Upper lobe of left lung (tissue), 6 donors: Measurements from ENCODE around the gene MOCS1. TPM values are rescaled to one million over a fixed set of nuclear protein-coding genes. Genes with fewer than 3 reads are reported as not detected.

ENCODE experiments used
- ATAC-seq, 2 donors: fragments of 200-7000 bp; cut with Tn5 transposase; one replicate each; pipeline ENCODE4 v1.9.1; 2022; ENCODE audit warnings: mild to moderate bottlenecking in 2 of 2, moderate library complexity in 2 of 2; ENCODE audit not compliant: low FRiP score in 2 of 2
- DNase-seq, 2 donors: peaks; one replicate each; pipeline ENCODE4 v3.0.0-alpha.2; 2019 to 2020
- H3K27ac ChIP-seq, 4 donors: fragments of 200-600 bp; sonication (generic); one replicate each; pipeline ENCODE4 v1.5.1; 2016 to 2019
- H3K27me3 ChIP-seq, 4 donors: fragments of 200-600 bp; sonication (generic); one replicate each; pipeline ENCODE4 v1.5.1; 2017 to 2019
- H3K36me3 ChIP-seq, 4 donors: fragments of 200-600 bp; sonication (generic); one replicate each; pipeline ENCODE4 v1.5.1; 2016 to 2019
- H3K4me1 ChIP-seq, 4 donors: fragments of 200-600 bp; sonication (generic); one replicate each; pipeline ENCODE4 v1.5.1; 2018 to 2019
- H3K4me3 ChIP-seq, 4 donors: fragments of 200-600 bp; sonication (generic); one replicate each; pipeline ENCODE4 v1.5.1; 2017 to 2019; ENCODE audit warnings: mild to moderate bottlenecking in 2 of 4, moderate library complexity in 1 of 4
- H3K9me3 ChIP-seq, 4 donors: fragments of 200-600 bp; sonication (generic); one replicate each; pipeline ENCODE4 v1.5.1; 2018 to 2019
- EP300 ChIP-seq, 4 donors: sonication (generic); formaldehyde crosslinking; IDR thresholded peaks; one replicate each; pipeline ENCODE4 v1.5.1; 2017; ENCODE audit warnings: antibody characterized with exemption in 4 of 4, control low read depth in 2 of 4
- POLR2A ChIP-seq, 4 donors: fragments of 450-650 bp; IDR thresholded peaks; one replicate each; pipeline ENCODE4 v1.5.1; 2016 to 2017; ENCODE audit warnings: antibody characterized with exemption in 4 of 4, mild to moderate bottlenecking in 2 of 4
- POLR2AphosphoS5 ChIP-seq, 2 donors: sonication (generic); formaldehyde crosslinking; IDR thresholded peaks; one replicate each; pipeline ENCODE4 v1.5.1; 2017; ENCODE audit warnings: antibody characterized with exemption in 2 of 2
- WGBS, 2 donors: methylation state at CpG; one replicate each; pipeline ENCODE4 v1.1.5; 2017 to 2018; 5-methylcytosine and 5-hydroxymethylcytosine counted together
- total RNA-seq, 6 donors: library from RNA; depleted of rRNA in 4 of 6; stranded (reverse); fragments of >200 nt in 4 of 6; gene quantifications; one replicate each; pipeline versions ENCODE4 v1.1.0 to v1.2.1, GENCODE V29; 2016 to 2021
- TF ChIP-seq, protein P1 (sequence below), 6 experiments: fragments of 450-650 bp in 4 of 6; fragments of 200-600 bp in 2 of 6; sonication (generic) in 2 of 6; IDR thresholded peaks; one replicate each; pipeline ENCODE4 v1.5.1; 2016 to 2019; ENCODE audit warnings: antibody characterized with exemption in 6 of 6
- donor health status: DM: no; HTN: no; CAD: no; lungs with moderate emphysema.
- donor health status: DM: no; HTN: yes; CAD: no; lungs with severe emphysema.

MOCS1 gene
- total RNA-seq, 6 donors from 2014 or later = 15.0 to 49.2 (median 26.3) TPM

DNA sequence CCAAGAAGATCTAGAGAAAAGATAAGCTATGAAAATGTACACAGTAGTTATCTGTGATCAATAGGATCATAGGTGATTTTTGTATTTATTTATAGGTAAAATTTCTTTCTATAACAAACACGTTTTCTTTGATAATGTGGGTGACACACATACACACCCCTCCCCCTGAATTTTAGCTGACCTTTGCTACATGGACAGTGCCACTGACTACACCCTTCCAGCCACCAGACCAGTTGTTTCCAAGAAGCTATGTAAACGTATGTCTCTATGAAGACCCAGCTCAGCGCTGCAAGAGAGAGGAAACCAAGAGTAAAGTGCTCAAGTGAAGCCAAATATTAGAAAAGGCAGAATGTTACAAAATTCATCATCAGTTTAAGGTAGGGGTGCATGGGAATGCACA lies 16.3 kb downstream of the MOCS1 start:
- Histone ChIP-seq H3K4me3 (no peak overlapping the region), H3K27ac (no peak overlapping the region), H3K27me3 (no peaks in the 10 kb centered on the region), H3K36me3 (peaks cover 5 to 67% (median 24%) of the 10 kb centered on the region in 4 donors), H3K9me3 (no peaks in the 10 kb centered on the region), H3K4me1 (no peaks in the 10 kb centered on the region)
- TF ChIP-seq POLR2AphosphoS5 (IDR thresholded peaks at IDR 0.05) = no peak
- TF ChIP-seq POLR2A (IDR thresholded peaks at IDR 0.05) = no peak
- no peak for TF ChIP-seq EP300 (IDR thresholded peaks at IDR 0.05)
- TF ChIP-seq, protein P1, sequence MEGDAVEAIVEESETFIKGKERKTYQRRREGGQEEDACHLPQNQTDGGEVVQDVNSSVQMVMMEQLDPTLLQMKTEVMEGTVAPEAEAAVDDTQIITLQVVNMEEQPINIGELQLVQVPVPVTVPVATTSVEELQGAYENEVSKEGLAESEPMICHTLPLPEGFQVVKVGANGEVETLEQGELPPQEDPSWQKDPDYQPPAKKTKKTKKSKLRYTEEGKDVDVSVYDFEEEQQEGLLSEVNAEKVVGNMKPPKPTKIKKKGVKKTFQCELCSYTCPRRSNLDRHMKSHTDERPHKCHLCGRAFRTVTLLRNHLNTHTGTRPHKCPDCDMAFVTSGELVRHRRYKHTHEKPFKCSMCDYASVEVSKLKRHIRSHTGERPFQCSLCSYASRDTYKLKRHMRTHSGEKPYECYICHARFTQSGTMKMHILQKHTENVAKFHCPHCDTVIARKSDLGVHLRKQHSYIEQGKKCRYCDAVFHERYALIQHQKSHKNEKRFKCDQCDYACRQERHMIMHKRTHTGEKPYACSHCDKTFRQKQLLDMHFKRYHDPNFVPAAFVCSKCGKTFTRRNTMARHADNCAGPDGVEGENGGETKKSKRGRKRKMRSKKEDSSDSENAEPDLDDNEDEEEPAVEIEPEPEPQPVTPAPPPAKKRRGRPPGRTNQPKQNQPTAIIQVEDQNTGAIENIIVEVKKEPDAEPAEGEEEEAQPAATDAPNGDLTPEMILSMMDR (IDR thresholded peaks at IDR 0.05) = no peak
- DNase-seq (no peak), ATAC-seq (no peak)
- 71 to 73% methylated on average over 3 of the region's 3 CpGs for WGBS, 2 donors

DNA sequence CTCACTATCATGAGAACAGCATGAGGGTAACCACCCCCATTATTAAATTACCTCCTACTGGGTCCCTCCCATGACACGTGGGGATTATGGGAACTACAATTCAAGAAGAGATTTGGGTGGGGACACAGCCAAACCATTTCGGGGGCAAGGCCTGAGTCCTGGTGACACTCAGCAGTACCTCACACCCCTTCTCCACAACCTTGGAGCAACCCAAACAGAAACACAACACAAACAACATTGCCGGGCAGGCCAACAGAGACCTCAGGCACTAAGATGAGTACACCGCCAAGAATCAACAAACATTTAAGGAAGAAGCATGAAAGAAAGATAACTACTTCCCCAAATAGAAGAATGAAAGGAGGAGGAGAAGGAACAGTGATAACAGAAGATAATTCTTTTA lies 16.9 kb downstream of the MOCS1 start:
- Histone ChIP-seq H3K4me1 (no peaks in the 10 kb centered on the region), H3K9me3 (no peaks in the 10 kb centered on the region), H3K27me3 (no peaks in the 10 kb centered on the region), H3K27ac (no peak overlapping the region), H3K36me3 (peaks cover 5 to 67% (median 26%) of the 10 kb centered on the region in 4 donors), H3K4me3 (no peak overlapping the region)
- TF ChIP-seq POLR2A (IDR thresholded peaks at IDR 0.05) (no peak), POLR2AphosphoS5 (IDR thresholded peaks at IDR 0.05) (no peak), EP300 (IDR thresholded peaks at IDR 0.05) (no peak)
- TF ChIP-seq, protein P1 (IDR thresholded peaks at IDR 0.05) = no peak
- no peak for DNase-seq
- 79 to 84% methylated on average over 4 of the region's 4 CpGs for WGBS, 2 donors
- no peak for ATAC-seq

DNA sequence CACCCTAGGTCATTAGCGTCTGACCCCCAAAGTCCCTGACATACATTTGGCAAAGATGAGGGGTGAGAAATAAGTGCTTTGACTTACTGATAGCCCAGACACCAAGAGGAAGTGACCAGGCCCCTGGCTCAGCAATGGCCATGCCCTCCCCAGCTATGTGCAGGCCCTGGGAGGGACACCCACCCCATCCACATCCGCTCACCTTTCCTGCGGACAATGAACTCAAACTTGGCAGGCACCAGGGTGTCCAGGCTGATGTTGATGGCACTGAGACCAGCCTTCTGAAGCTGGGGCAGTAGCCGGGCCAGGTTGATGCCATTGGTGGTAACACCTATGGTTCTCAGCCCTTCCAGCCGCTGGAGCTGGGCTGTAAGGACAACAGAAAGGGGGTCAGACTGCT lies 18.4 kb downstream of the MOCS1 start:
- Histone ChIP-seq H3K36me3 (peaks cover 5 to 68% (median 32%) of the 10 kb centered on the region in 4 donors), H3K27me3 (no peaks in the 10 kb centered on the region), H3K27ac (no peak overlapping the region), H3K9me3 (no peaks in the 10 kb centered on the region), H3K4me3 (no peak overlapping the region), H3K4me1 (no peaks in the 10 kb centered on the region)
- no peak for DNase-seq
- 93 to 96% methylated on average over 3 to 4 of the region's 5 CpGs for WGBS, 2 donors
- ATAC-seq = no peak
- TF ChIP-seq, protein P1 (IDR thresholded peaks at IDR 0.05) = no peak
- no peak for TF ChIP-seq POLR2A (IDR thresholded peaks at IDR 0.05)
- TF ChIP-seq EP300 (IDR thresholded peaks at IDR 0.05) = no peak
- TF ChIP-seq POLR2AphosphoS5 (IDR thresholded peaks at IDR 0.05) = no peak

DNA sequence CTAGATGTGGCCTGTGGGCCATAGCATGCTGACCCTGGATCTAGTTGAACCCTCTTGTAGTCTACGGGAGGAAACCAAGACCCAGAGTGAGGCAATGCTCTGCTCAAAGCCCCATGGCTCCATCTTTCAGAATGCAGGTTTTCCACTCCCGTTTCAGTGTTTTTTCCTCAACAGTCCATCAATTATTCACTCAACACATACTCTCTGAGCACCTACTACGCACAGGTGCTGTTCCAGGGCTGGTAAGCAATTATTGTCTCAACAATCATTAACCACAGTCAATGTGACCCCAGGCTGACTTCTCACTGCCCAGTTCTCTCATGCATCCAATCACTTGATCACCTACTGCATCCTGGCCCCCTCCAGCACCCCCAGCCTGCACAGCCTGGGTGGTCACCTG lies 20.0 kb downstream of the MOCS1 start:
- 87 to 89% methylated on average over 3 of the region's 3 CpGs for WGBS, 2 donors
- Histone ChIP-seq H3K9me3 (no peaks in the 10 kb centered on the region), H3K27me3 (no peaks in the 10 kb centered on the region), H3K36me3 (peaks cover 5 to 71% (median 36%) of the 10 kb centered on the region in 4 donors), H3K27ac (no peak overlapping the region), H3K4me1 (no peaks in the 10 kb centered on the region), H3K4me3 (no peak overlapping the region)
- TF ChIP-seq, protein P1 (IDR thresholded peaks at IDR 0.05) = no peak
- TF ChIP-seq POLR2A (IDR thresholded peaks at IDR 0.05) = no peak
- TF ChIP-seq EP300 (IDR thresholded peaks at IDR 0.05) = no peak
- no peak for TF ChIP-seq POLR2AphosphoS5 (IDR thresholded peaks at IDR 0.05)
- ATAC-seq (no peak), DNase-seq (no peak)

DNA sequence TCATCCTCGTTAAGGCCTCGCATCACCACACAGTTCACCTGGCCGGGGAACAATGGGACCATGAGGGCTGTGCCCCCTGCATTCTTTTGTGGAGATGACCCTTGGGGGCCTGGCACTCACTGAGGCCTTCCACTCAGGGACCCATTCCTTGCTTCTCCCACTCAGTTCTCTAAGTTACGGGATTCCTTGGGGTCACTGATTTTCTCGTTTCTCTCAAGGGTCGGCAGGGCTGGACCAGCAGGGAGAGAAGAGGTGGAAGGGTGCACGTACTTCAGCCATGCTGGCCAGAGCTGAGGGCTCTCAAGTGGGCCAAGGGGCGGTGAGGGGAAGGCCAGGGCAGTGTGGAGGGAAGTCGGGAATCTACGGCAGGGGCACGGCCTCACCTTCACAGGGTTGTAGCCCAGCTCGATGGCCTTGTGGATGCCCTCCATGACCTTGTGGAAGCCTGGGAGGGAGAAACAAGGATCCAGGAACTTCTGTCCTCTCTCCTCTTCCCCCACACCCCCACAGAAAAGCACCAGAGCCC lies 20.8 kb downstream of the MOCS1 start:
- Histone ChIP-seq H3K4me3 (no peak overlapping the region), H3K9me3 (no peaks in the 10 kb centered on the region), H3K36me3 (peaks cover 5 to 76% (median 36%) of the 10 kb centered on the region in 4 donors), H3K27me3 (no peaks in the 10 kb centered on the region), H3K4me1 (no peaks in the 10 kb centered on the region), H3K27ac (no peak overlapping the region)
- WGBS, 2 donors = 94 to 100% methylated on average over 7 to 12 of the region's 12 CpGs
- DNase-seq (no peak), ATAC-seq (no peak)
- no peak for TF ChIP-seq POLR2AphosphoS5 (IDR thresholded peaks at IDR 0.05)
